Measurements from ENCODE around the gene PALLD.

The PALLD gene

DNA sequence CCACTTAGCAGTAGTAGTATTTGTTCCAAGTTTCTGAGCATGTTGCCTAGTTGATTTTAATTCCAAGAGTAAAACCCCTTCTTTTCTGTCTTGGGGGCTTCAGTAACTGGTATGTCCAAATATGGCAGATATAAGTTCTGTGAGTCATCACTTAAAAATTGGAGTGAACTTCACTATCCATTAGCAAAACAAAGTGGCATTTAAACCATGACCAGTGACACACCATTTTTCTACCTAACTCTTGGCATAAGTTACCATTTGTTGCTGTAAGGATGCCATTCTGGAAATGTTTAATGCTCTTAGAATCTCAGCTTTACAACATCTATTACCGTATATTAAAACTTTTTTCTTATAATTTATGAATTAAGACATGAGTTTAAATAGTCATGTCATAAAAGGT is 411.2 kb downstream of the PALLD start:
- Histone ChIP-seq H3K4me3 (ENCODE audit: low read depth, low read length, poor library complexity, severe bottlenecking) (no peak overlapping the region), H3K9me2 (ENCODE audit: low read depth, low read length) (no peaks in the 10 kb centered on the region), H4K20me1 (ENCODE audit: insufficient read depth, low read length) (no peaks in the 10 kb centered on the region), H3K36me3 (ENCODE audit: insufficient read depth, low read length) (no peaks in the 10 kb centered on the region), H3K27me3 (ENCODE audit: insufficient read depth, low read length) (no peaks in the 10 kb centered on the region), H2AFZ (ENCODE audit: low read length) (no peak overlapping the region), H3K4me2 (ENCODE audit: low read length) (no peak overlapping the region), H3K4me1 (ENCODE audit: insufficient read depth, low read length, severe bottlenecking) (no peaks in the 10 kb centered on the region), H3K79me2 (ENCODE audit: insufficient read depth, low read length) (no peaks in the 10 kb centered on the region), H3K9me3 (ENCODE audit: low read length) (no peaks in the 10 kb centered on the region), H3F3A (ENCODE audit: insufficient read depth, low read length) (no peaks in the 10 kb centered on the region), H3K27ac (ENCODE audit: low read depth, low read length, poor library complexity, severe bottlenecking) (no peak overlapping the region), H3K9ac (ENCODE audit: low read length) (no peak overlapping the region)
- TF ChIP-seq, protein P1, sequence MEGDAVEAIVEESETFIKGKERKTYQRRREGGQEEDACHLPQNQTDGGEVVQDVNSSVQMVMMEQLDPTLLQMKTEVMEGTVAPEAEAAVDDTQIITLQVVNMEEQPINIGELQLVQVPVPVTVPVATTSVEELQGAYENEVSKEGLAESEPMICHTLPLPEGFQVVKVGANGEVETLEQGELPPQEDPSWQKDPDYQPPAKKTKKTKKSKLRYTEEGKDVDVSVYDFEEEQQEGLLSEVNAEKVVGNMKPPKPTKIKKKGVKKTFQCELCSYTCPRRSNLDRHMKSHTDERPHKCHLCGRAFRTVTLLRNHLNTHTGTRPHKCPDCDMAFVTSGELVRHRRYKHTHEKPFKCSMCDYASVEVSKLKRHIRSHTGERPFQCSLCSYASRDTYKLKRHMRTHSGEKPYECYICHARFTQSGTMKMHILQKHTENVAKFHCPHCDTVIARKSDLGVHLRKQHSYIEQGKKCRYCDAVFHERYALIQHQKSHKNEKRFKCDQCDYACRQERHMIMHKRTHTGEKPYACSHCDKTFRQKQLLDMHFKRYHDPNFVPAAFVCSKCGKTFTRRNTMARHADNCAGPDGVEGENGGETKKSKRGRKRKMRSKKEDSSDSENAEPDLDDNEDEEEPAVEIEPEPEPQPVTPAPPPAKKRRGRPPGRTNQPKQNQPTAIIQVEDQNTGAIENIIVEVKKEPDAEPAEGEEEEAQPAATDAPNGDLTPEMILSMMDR (IDR thresholded peaks at IDR 0.05; ENCODE audit: low read length), result no peak
- no peak for TF ChIP-seq EZH2 (IDR thresholded peaks at IDR 0.05; ENCODE audit: borderline replicate concordance, low read length)

DNA sequence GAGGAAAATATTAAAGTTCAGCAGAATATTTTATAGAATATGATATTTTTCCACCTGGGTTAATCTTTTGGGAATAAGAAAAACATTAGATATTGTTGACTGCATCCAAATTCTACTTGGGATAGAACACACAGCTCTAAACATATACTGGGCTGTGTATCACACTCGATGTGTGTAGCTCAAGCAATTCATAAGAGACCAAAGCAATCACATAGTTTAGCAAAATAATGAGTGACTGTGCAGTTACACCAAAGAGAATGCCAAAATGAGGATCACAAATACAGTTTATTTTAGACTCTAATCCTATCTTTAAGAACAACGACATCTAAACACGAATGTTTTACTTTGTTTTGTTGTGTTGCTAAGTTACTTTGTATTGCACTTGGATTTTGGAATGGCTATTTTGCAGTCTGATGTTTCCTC is 412.0 kb downstream of the PALLD start:
- no peak overlapping the region for H3K9ac ChIP-seq (ENCODE audit: low read length)
- H3K4me2 ChIP-seq (ENCODE audit: low read length), result no peak overlapping the region
- H3F3A ChIP-seq (ENCODE audit: insufficient read depth, low read length), result no peaks in the 10 kb centered on the region
- no peak overlapping the region for H3K27ac ChIP-seq (ENCODE audit: low read depth, low read length, poor library complexity, severe bottlenecking)
- no peak for TF ChIP-seq EZH2 (IDR thresholded peaks at IDR 0.05; ENCODE audit: borderline replicate concordance, low read length)
- TF ChIP-seq, protein P1 (IDR thresholded peaks at IDR 0.05; ENCODE audit: low read length), result no peak
- no peaks in the 10 kb centered on the region for H4K20me1 ChIP-seq (ENCODE audit: insufficient read depth, low read length)
- H3K79me2 ChIP-seq (ENCODE audit: insufficient read depth, low read length), result no peaks in the 10 kb centered on the region
- H3K4me1 ChIP-seq (ENCODE audit: insufficient read depth, low read length, severe bottlenecking), result no peaks in the 10 kb centered on the region
- H3K27me3 ChIP-seq (ENCODE audit: insufficient read depth, low read length), result no peaks in the 10 kb centered on the region
- no peaks in the 10 kb centered on the region for H3K9me2 ChIP-seq (ENCODE audit: low read depth, low read length)
- H2AFZ ChIP-seq (ENCODE audit: low read length), result no peak overlapping the region
- no peak overlapping the region for H3K4me3 ChIP-seq (ENCODE audit: low read depth, low read length, poor library complexity, severe bottlenecking)
- H3K9me3 ChIP-seq (ENCODE audit: low read length), result no peaks in the 10 kb centered on the region
- H3K36me3 ChIP-seq (ENCODE audit: insufficient read depth, low read length), result no peaks in the 10 kb centered on the region

DNA sequence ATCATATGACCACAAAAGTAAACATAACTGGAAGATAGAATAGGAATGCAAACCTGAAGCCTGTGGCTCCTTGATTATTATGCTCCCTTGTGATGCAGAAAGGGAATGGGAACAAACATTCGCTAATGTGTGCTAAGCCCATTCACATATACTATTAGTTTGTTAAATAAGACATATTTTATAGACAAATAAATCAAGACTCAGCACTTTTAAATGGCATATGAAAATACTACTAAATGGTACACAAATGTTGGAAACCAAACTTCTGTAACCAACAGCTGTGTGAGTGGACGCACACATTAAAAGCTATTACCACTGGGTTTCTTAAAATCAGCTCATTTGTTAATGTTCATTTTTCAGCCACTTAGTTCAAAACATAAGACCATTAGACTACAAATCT is 417.2 kb downstream of the PALLD start:
- no peak for TF ChIP-seq EZH2 (IDR thresholded peaks at IDR 0.05; ENCODE audit: borderline replicate concordance, low read length)
- TF ChIP-seq, protein P1 (IDR thresholded peaks at IDR 0.05; ENCODE audit: low read length), result no peak

More for the DNA sequence above, 417.2 kb downstream of the PALLD start:
- H3K4me3 ChIP-seq (ENCODE audit: low read depth, low read length, poor library complexity, severe bottlenecking), result no peak overlapping the region
- no peaks in the 10 kb centered on the region for H3K4me1 ChIP-seq (ENCODE audit: insufficient read depth, low read length, severe bottlenecking)
- H3K4me2 ChIP-seq (ENCODE audit: low read length), result no peak overlapping the region
- H3K79me2 ChIP-seq (ENCODE audit: insufficient read depth, low read length), result no peaks in the 10 kb centered on the region
- H3K9me3 ChIP-seq (ENCODE audit: low read length), result no peaks in the 10 kb centered on the region
- no peaks in the 10 kb centered on the region for H3K9me2 ChIP-seq (ENCODE audit: low read depth, low read length)
- H3K9ac ChIP-seq (ENCODE audit: low read length), result no peak overlapping the region
- no peaks in the 10 kb centered on the region for H3F3A ChIP-seq (ENCODE audit: insufficient read depth, low read length)
- no peak overlapping the region for H2AFZ ChIP-seq (ENCODE audit: low read length)
- H3K27ac ChIP-seq (ENCODE audit: low read depth, low read length, poor library complexity, severe bottlenecking), result no peak overlapping the region
- no peaks in the 10 kb centered on the region for H3K36me3 ChIP-seq (ENCODE audit: insufficient read depth, low read length)
- H4K20me1 ChIP-seq (ENCODE audit: insufficient read depth, low read length), result no peaks in the 10 kb centered on the region
- no peaks in the 10 kb centered on the region for H3K27me3 ChIP-seq (ENCODE audit: insufficient read depth, low read length)
